EL (cell line): Measurements from ENCODE around the gene GDPD5.

Source experiments
- DNase-seq: peaks from one replicate; pipeline ENCODE4 v3.0.0-alpha.2; 2016

GDPD5 gene

GRCh38 chr11:75534259-75535069 lies 8.7 kb upstream of the GDPD5 start:
- DNase-seq, result no peak

GRCh38 chr11:75533896-75534258 lies 8.1 kb upstream of the GDPD5 start:
- no peak for DNase-seq

GRCh38 chr11:75532200-75533048 lies 6.7 kb upstream of the GDPD5 start:
- peak; percentile 67 for DNase-seq

- DNase-seq, result no peak
These were observed 5.6 kb upstream of the GDPD5 start for GRCh38 chr11:75531325-75531724.

GRCh38 chr11:75530577-75530976 lies 4.8 kb upstream of the GDPD5 start:
- DNase-seq, result no peak

GRCh38 chr11:75527938-75528735 lies 2.4 kb upstream of the GDPD5 start:
- DNase-seq, result no peak

GRCh38 chr11:75527130-75527529 lies 1.4 kb upstream of the GDPD5 start:
- no peak for DNase-seq

- DNase-seq, result no peak
These were observed 426 bp upstream of the GDPD5 start for GRCh38 chr11:75526192-75526541.

GRCh38 chr11:75524665-75525432 lies 892 bp downstream of the GDPD5 start:
- DNase-seq, result peak; percentile 34

- no peak for DNase-seq
These were observed 1.7 kb downstream of the GDPD5 start for GRCh38 chr11:75523811-75524664.

- DNase-seq, result no peak
These were observed 2.6 kb downstream of the GDPD5 start for GRCh38 chr11:75523189-75523588.

- DNase-seq, result no peak
These were observed 3.3 kb downstream of the GDPD5 start for GRCh38 chr11:75522286-75523044.

GRCh38 chr11:75520688-75521087 lies 5.1 kb downstream of the GDPD5 start:
- DNase-seq, result no peak

- DNase-seq, result no peak
These were observed 6.7 kb downstream of the GDPD5 start for GRCh38 chr11:75518771-75519653.

GRCh38 chr11:75518204-75518549 lies 7.6 kb downstream of the GDPD5 start:
- DNase-seq, result no peak

- no peak for DNase-seq
These were observed 8.9 kb downstream of the GDPD5 start for GRCh38 chr11:75516886-75517285.

GRCh38 chr11:75516140-75516539 lies 9.6 kb downstream of the GDPD5 start:
- DNase-seq, result no peak

- no peak for DNase-seq
These were observed 11.1 kb downstream of the GDPD5 start for GRCh38 chr11:75514596-75514995.

- DNase-seq, result peak; percentile 47
These were observed 12.5 kb downstream of the GDPD5 start for GRCh38 chr11:75513250-75513649.

- DNase-seq, result no peak
These were observed 15.1 kb downstream of the GDPD5 start for GRCh38 chr11:75510723-75511019.
